ENCODE measurements around the gene XXYLT1.

DNA sequence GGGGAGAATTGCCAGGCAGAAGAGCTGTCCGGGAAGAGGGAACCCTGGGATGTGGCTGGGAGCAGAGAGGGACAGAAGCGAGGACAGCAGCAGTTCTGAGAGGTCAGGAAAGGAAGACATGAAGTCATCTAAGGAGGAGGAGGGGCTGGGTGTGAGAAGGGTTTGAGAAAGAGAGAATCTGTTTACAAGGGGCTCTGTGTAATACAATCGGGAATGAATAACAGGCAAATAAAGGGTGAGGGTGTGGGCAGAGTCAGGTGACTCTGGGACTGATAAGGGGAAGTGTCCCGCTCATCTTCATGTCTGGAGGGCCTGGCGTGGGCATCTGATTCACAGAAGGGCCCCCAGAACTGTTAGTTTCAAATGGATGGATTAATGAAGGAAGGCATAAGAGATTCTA, 191.3 kb downstream of the XXYLT1 start:
- TF ChIP-seq, protein P1, sequence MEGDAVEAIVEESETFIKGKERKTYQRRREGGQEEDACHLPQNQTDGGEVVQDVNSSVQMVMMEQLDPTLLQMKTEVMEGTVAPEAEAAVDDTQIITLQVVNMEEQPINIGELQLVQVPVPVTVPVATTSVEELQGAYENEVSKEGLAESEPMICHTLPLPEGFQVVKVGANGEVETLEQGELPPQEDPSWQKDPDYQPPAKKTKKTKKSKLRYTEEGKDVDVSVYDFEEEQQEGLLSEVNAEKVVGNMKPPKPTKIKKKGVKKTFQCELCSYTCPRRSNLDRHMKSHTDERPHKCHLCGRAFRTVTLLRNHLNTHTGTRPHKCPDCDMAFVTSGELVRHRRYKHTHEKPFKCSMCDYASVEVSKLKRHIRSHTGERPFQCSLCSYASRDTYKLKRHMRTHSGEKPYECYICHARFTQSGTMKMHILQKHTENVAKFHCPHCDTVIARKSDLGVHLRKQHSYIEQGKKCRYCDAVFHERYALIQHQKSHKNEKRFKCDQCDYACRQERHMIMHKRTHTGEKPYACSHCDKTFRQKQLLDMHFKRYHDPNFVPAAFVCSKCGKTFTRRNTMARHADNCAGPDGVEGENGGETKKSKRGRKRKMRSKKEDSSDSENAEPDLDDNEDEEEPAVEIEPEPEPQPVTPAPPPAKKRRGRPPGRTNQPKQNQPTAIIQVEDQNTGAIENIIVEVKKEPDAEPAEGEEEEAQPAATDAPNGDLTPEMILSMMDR (IDR thresholded peaks at IDR 0.05): no peak
- no peak for TF ChIP-seq POLR2A (IDR thresholded peaks at IDR 0.05)

Data from right lobe of liver (tissue), 4 donors.